T-cell (primary cell): ENCODE measurements around the gene WBP11. TPM values are rescaled to one million over a fixed set of nuclear protein-coding genes. Genes with fewer than 3 reads are reported as not detected.

Experiments
- ATAC-seq, 4 experiments: fragments of 200-7000 bp in 3 of 4; fragments of 150-1000 bp in 1 of 4; cut with Tn5 transposase; replicated peaks in 1 of 4; 1 replicate in 3 of 4; 2 replicates in 1 of 4; pipeline ENCODE4 v1.10.0; 2021; ENCODE audit warnings: moderate library complexity in 3 of 4, mild to moderate bottlenecking in 2 of 4, moderate number of reproducible peaks in 1 of 4
- CTCF ChIA-PET, 2 donors: fragments of 300-600 bp; sonication (Branson Sonifier 250); formaldehyde crosslinking; loops; one replicate each; lab custom pipeline; 2022; ENCODE audit warnings: antibody characterized with exemption in 2 of 2; lab: Charles Lee
- POLR2A ChIA-PET, 2 donors: fragments of 300-600 bp; sonication (Branson Sonifier 250); formaldehyde crosslinking; loops; one replicate each; lab custom pipeline; 2022; ENCODE audit warnings: antibody characterized with exemption in 2 of 2; lab: Charles Lee
- DNase-seq, 35 experiments: peaks; one replicate each; pipeline versions ENCODE4 v3.0.0 to v3.0.0-alpha.2; 2013 to 2023
- H3K27ac ChIP-seq: one replicate; pipeline ENCODE4 v1.5.1; 2013; ENCODE audit warnings: low read length
- H3K27me3 ChIP-seq, 2 experiments: replicated peaks in 1 of 2; 1 replicate in 1 of 2; 2 replicates in 1 of 2; pipeline versions ENCODE4 v1.6.1 to v1.7.0; 2013; ENCODE audit warnings: low read length in 1 of 2, mixed read lengths in 1 of 2; ENCODE audit not compliant: control insufficient read depth in 2 of 2, insufficient read depth in 2 of 2; ENCODE audit errors: extremely low read depth in 1 of 2
- H3K36me3 ChIP-seq, 2 donors: 1 replicate in 1 of 2; 2 replicates in 1 of 2; pipeline versions ENCODE4 v1.6.1 to v1.7.0; 2013; ENCODE audit warnings: low read length in 1 of 2; ENCODE audit not compliant: control insufficient read depth in 2 of 2, insufficient read depth in 1 of 2; ENCODE audit errors: extremely low read depth in 1 of 2
- H3K4me1 ChIP-seq, 2 experiments: 1 replicate in 1 of 2; 2 replicates in 1 of 2; pipeline versions ENCODE4 v1.6.1 to v1.7.0; 2013; ENCODE audit warnings: low read length in 2 of 2, mixed read lengths in 1 of 2; ENCODE audit not compliant: insufficient read depth in 2 of 2, control insufficient read depth in 1 of 2; ENCODE audit errors: extremely low read depth in 1 of 2
- H3K4me3 ChIP-seq, 2 donors: 1 replicate in 1 of 2; 2 replicates in 1 of 2; pipeline versions ENCODE4 v1.5.1 to v1.7.0; 2013; ENCODE audit warnings: mild to moderate bottlenecking in 2 of 2, low read length in 1 of 2, moderate library complexity in 1 of 2; ENCODE audit not compliant: control insufficient read depth in 1 of 2; ENCODE audit errors: extremely low read depth in 1 of 2
- H3K9me3 ChIP-seq: 2 replicates; pipeline ENCODE4 v1.7.0; 2013
- H3K27ac Mint-ChIP-seq, 2 donors: one replicate each; pipeline ENCODE4 v1.8.0; 2020 to 2021; ENCODE audit warnings: mild to moderate bottlenecking in 2 of 2, mixed read lengths in 2 of 2
- H3K27me3 Mint-ChIP-seq, 2 donors: one replicate each; pipeline ENCODE4 v1.8.0; 2021 to 2022; ENCODE audit warnings: mixed read lengths in 2 of 2
- H3K36me3 Mint-ChIP-seq: one replicate; pipeline ENCODE4 v1.8.0; 2021; ENCODE audit warnings: mixed read lengths
- H3K4me1 Mint-ChIP-seq, 3 donors: one replicate each; pipeline ENCODE4 v1.8.0; 2020 to 2022; ENCODE audit warnings: mixed read lengths in 3 of 3, mild to moderate bottlenecking in 1 of 3
- H3K4me3 Mint-ChIP-seq, 3 donors: one replicate each; pipeline ENCODE4 v1.8.0; 2020 to 2022; ENCODE audit warnings: mild to moderate bottlenecking in 3 of 3, mixed read lengths in 3 of 3, moderate library complexity in 3 of 3
- H3K9me3 Mint-ChIP-seq, 3 donors: one replicate each; pipeline ENCODE4 v1.8.0; 2020 to 2022; ENCODE audit warnings: mixed read lengths in 3 of 3
- WGBS: methylation state at CpG from one replicate; pipeline ENCODE4 v1.1.5; 2013; ENCODE audit warnings: missing lambda C conversion rate; ENCODE audit not compliant: insufficient coverage; 5-methylcytosine and 5-hydroxymethylcytosine counted together
- total RNA-seq, 35 experiments: library from RNA in 6 of 35; stranded (reverse) in 6 of 35; fragments of 120-200 nt in 1 of 35; gene quantifications; one replicate each; pipeline versions ENCODE4 v1.2.1 to v1.2.4 and lab custom pipeline; 2013 to 2026

WBP11 gene
- total RNA-seq, 5 donors from 2014 or later (not counting 1 experiment from before 2014, with no cell fraction given), result 72.6 to 122 (median 80.6) TPM

- H3K27me3 Mint-ChIP-seq, result no peaks in the 10 kb centered on the region
- ChIA-PET CTCF (interaction anchor here in 1 of 2 donors (0.9 kb wide), 1 partner anchor 184 kb away, joined by 3 read pairs; no protein-coding TSS in a partner anchor), POLR2A (no interaction called here)
Measured at GRCh38 chr12:14811486-14811885, 8.2 kb upstream of the WBP11 start.

GRCh38 chr12:14810953-14811483, 7.7 kb upstream of the WBP11 start:
- ATAC-seq (peak in 1 of 4 experiments; percentile 20), DNase-seq (peak in 1 of 35 experiments; percentile 18)
- Mint-ChIP-seq H3K9me3 (no peaks in the 10 kb centered on the region), H3K27me3 (no peaks in the 10 kb centered on the region), H3K27ac (no peak overlapping the region), H3K4me1 (peaks cover 13 to 16% (median 13%) of the 10 kb centered on the region in 3 donors), H3K4me3 (no peak overlapping the region), H3K36me3 (no peaks in the 10 kb centered on the region)
- ChIA-PET POLR2A (no interaction called here), CTCF (interaction anchor here in 1 of 2 donors (0.6 to 0.9 kb wide), 2 partner anchors 141 to 184 kb away, joined by 3 read pairs; no protein-coding TSS in a partner anchor)
- no peaks in the 10 kb centered on the region for H3K9me3 ChIP-seq
- peaks cover 0 to 3% of the 10 kb centered on the region in 2 experiments for H3K4me1 ChIP-seq
- H3K27me3 ChIP-seq, result no peaks in the 10 kb centered on the region
- no peak overlapping the region for H3K4me3 ChIP-seq
- H3K27ac ChIP-seq, result no peak overlapping the region
- H3K36me3 ChIP-seq, result no peaks in the 10 kb centered on the region
- no CpG with 5 or more reads among the region's 1 CpG for WGBS

More at GRCh38 chr12:14811486-14811885, 8.2 kb upstream of the WBP11 start:
- Histone ChIP-seq H3K36me3 (no peaks in the 10 kb centered on the region), H3K9me3 (no peaks in the 10 kb centered on the region), H3K27ac (no peak overlapping the region), H3K4me3 (no peak overlapping the region), H3K27me3 (no peaks in the 10 kb centered on the region), H3K4me1 (peaks cover 0 to 3% of the 10 kb centered on the region in 2 experiments)
- H3K36me3 Mint-ChIP-seq, result no peaks in the 10 kb centered on the region
- ATAC-seq (no peak), DNase-seq (no peak)
- peaks cover 13 to 16% (median 13%) of the 10 kb centered on the region in 3 donors for H3K4me1 Mint-ChIP-seq
- H3K9me3 Mint-ChIP-seq, result no peaks in the 10 kb centered on the region
- no peak overlapping the region for H3K27ac Mint-ChIP-seq
- H3K4me3 Mint-ChIP-seq, result no peak overlapping the region
- 80% methylated on average over 2 of the region's 2 CpGs for WGBS

GRCh38 chr12:14810167-14810952, 7.1 kb upstream of the WBP11 start:
- H3K36me3 Mint-ChIP-seq, result no peaks in the 10 kb centered on the region
- no peak overlapping the region for H3K27ac ChIP-seq
- DNase-seq (no peak), ATAC-seq (no peak)
- ChIA-PET CTCF (interaction anchor here in 1 of 2 donors (0.6 to 1.3 kb wide), 4 partner anchors 10 to 185 kb away, joined by 3 to 4 read pairs (median 4); no protein-coding TSS in a partner anchor), POLR2A (interaction anchor here in 1 of 2 donors (0.5 kb wide), 1 partner anchor 38 kb away, joined by 4 read pairs; no protein-coding TSS in a partner anchor)
- no peaks in the 10 kb centered on the region for H3K9me3 Mint-ChIP-seq
- peaks cover 16 to 17% (median 17%) of the 10 kb centered on the region in 3 donors for H3K4me1 Mint-ChIP-seq
- H3K9me3 ChIP-seq, result no peaks in the 10 kb centered on the region
- H3K27ac Mint-ChIP-seq, result no peak overlapping the region
- 100% methylated on average over 2 of the region's 5 CpGs for WGBS
- no peak overlapping the region for H3K4me3 Mint-ChIP-seq
- no peaks in the 10 kb centered on the region for H3K27me3 ChIP-seq
- H3K4me3 ChIP-seq, result no peak overlapping the region
- peaks cover 0 to 3% of the 10 kb centered on the region in 2 experiments for H3K4me1 ChIP-seq
- no peaks in the 10 kb centered on the region for H3K27me3 Mint-ChIP-seq
- H3K36me3 ChIP-seq, result no peaks in the 10 kb centered on the region

- peak overlapping the region; percentile 93 for H3K27ac ChIP-seq
- peaks cover 7 to 18% of the 10 kb centered on the region in 2 experiments for H3K4me1 ChIP-seq
- no peak overlapping the region for H3K4me3 Mint-ChIP-seq
- ATAC-seq (peak; percentile 9 to 18 (median 12)), DNase-seq (no peak)
- no peaks in the 10 kb centered on the region for H3K27me3 ChIP-seq
- no peaks in the 10 kb centered on the region for H3K9me3 ChIP-seq
- WGBS, result 0% methylated on average over 3 of the region's 12 CpGs
- H3K4me3 ChIP-seq, result peak overlapping the region; percentile 72 to 90
- no peaks in the 10 kb centered on the region for H3K27me3 Mint-ChIP-seq
- POLR2A ChIA-PET, result interaction anchor here (0.6 to 3.0 kb wide), 11 partner anchors 10 to 409 kb away, joined by 3 to 121 read pairs (median 10); partner anchors contain the start of gene ARHGDIB (in 1 of the 2)
- H3K4me1 Mint-ChIP-seq, result peaks cover 0 to 24% (median 17%) of the 10 kb centered on the region in 3 donors
- peaks cover 14% of the 10 kb centered on the region for H3K36me3 Mint-ChIP-seq
- CTCF ChIA-PET, result interaction anchor here in 1 of 2 donors (0.6 to 9.8 kb wide), 12 partner anchors 10 to 438 kb away, joined by 3 to 122 read pairs (median 4); partner anchors contain the start of genes ATF7IP and RERG
- H3K36me3 ChIP-seq, result peaks cover 0 to 10% of the 10 kb centered on the region in 2 donors
- H3K27ac Mint-ChIP-seq, result no peak overlapping the region
- no peaks in the 10 kb centered on the region for H3K9me3 Mint-ChIP-seq
Measured at GRCh38 chr12:14803830-14804160, 517 bp upstream of the WBP11 start.

- WGBS, result 0% methylated on average over 6 of the region's 7 CpGs
- Histone ChIP-seq H3K36me3 (peaks cover 0 to 20% of the 10 kb centered on the region in 2 donors), H3K4me1 (peaks cover 7 to 18% of the 10 kb centered on the region in 2 experiments), H3K27me3 (no peaks in the 10 kb centered on the region), H3K4me3 (peak overlapping the region; percentile 72 to 90), H3K27ac (peak overlapping the region; percentile 93), H3K9me3 (no peaks in the 10 kb centered on the region)
- POLR2A ChIA-PET, result interaction anchor here (0.6 to 3.0 kb wide), 16 partner anchors 9 to 747 kb away, joined by 3 to 121 read pairs (median 4); partner anchors contain the start of gene ARHGDIB (in 1 of the 2)
- ATAC-seq (no peak), DNase-seq (no peak)
- CTCF ChIA-PET, result interaction anchor here (0.5 to 9.8 kb wide), 16 partner anchors 9 to 1088 kb away, joined by 3 to 122 read pairs (median 4); a partner anchor contains a TSS
- no peak overlapping the region for H3K27ac Mint-ChIP-seq
- H3K9me3 Mint-ChIP-seq, result no peaks in the 10 kb centered on the region
- H3K36me3 Mint-ChIP-seq, result peaks cover 21% of the 10 kb centered on the region
- no peaks in the 10 kb centered on the region for H3K27me3 Mint-ChIP-seq
- peaks cover 0 to 24% (median 17%) of the 10 kb centered on the region in 3 donors for H3K4me1 Mint-ChIP-seq
- no peak overlapping the region for H3K4me3 Mint-ChIP-seq
Measured at GRCh38 chr12:14802721-14803010, 612 bp downstream of the WBP11 start.

GRCh38 chr12:14802247-14802646, 1.0 kb downstream of the WBP11 start:
- H3K27ac ChIP-seq, result peak overlapping the region; percentile 93
- Mint-ChIP-seq H3K36me3 (peaks cover 25% of the 10 kb centered on the region), H3K4me1 (peaks cover 0 to 24% (median 17%) of the 10 kb centered on the region in 3 donors), H3K9me3 (no peaks in the 10 kb centered on the region), H3K4me3 (no peak overlapping the region), H3K27me3 (no peaks in the 10 kb centered on the region), H3K27ac (no peak overlapping the region)
- peak overlapping the region; percentile 72 to 90 for H3K4me3 ChIP-seq
- DNase-seq, result peak in 1 of 35 experiments; percentile 9
- CTCF ChIA-PET, result interaction anchor here (0.6 to 9.8 kb wide), 13 partner anchors 8 to 983 kb away, joined by 3 to 122 read pairs (median 4); a partner anchor contains a TSS
- H3K27me3 ChIP-seq, result no peaks in the 10 kb centered on the region
- ATAC-seq, result no peak
- no peaks in the 10 kb centered on the region for H3K9me3 ChIP-seq
- H3K4me1 ChIP-seq, result peaks cover 7 to 18% of the 10 kb centered on the region in 2 experiments
- WGBS, result 60% methylated on average over 1 of the region's 4 CpGs
- POLR2A ChIA-PET, result interaction anchor here (0.5 to 3.0 kb wide), 14 partner anchors 8 to 748 kb away, joined by 3 to 121 read pairs (median 4); partner anchors contain the start of gene ARHGDIB (in 1 of the 2)
- H3K36me3 ChIP-seq, result peaks cover 0 to 24% of the 10 kb centered on the region in 2 donors
